Smooth muscle cell (in vitro differentiated cells): Measurements from ENCODE around the gene PTPN6. TPM values are rescaled to one million over a fixed set of nuclear protein-coding genes. Genes with fewer than 3 reads are reported as not detected.
"Not testable (repeated sequence)": the region's sequence is repeated elsewhere in the genome, so short reads cannot be mapped to it uniquely, and the experiment has no call there.

Experiments used
- DNase-seq: peaks from one replicate; lab custom pipeline; 2025; ENCODE audit not compliant: unreplicated experiment; lab: John Stamatoyannopoulos, UW
- H2AFZ ChIP-seq: fragments of 200-600 bp; sonication (generic); 2 replicates; pipeline ENCODE4 v1.6.0; 2016; ENCODE audit warnings: antibody characterized with exemption, low read depth, mild to moderate bottlenecking
- H3F3A ChIP-seq: fragments of 200-600 bp; sonication (generic); 2 replicates; pipeline ENCODE4 v1.6.0; 2017; ENCODE audit warnings: antibody characterized with exemption, low read depth
- H3K27ac ChIP-seq: fragments of 200-600 bp; sonication (generic); 2 replicates; pipeline ENCODE4 v1.5.1; 2016; ENCODE audit warnings: low read depth, mild to moderate bottlenecking
- H3K27me3 ChIP-seq: fragments of 200-600 bp; sonication (generic); 2 replicates; pipeline ENCODE4 v1.6.1; 2016; ENCODE audit warnings: low read depth, mild to moderate bottlenecking
- H3K36me3 ChIP-seq: fragments of 200-600 bp; sonication (generic); 2 replicates; pipeline ENCODE4 v1.5.1; 2016; ENCODE audit warnings: low read depth
- H3K4me1 ChIP-seq: fragments of 200-600 bp; sonication (generic); 2 replicates; pipeline ENCODE4 v1.5.1; 2016; ENCODE audit warnings: low read depth
- H3K4me2 ChIP-seq: fragments of 200-600 bp; sonication (generic); 2 replicates; pipeline ENCODE4 v1.6.0; 2016; ENCODE audit warnings: mild to moderate bottlenecking
- H3K4me3 ChIP-seq: fragments of 200-600 bp; sonication (generic); 2 replicates; pipeline ENCODE4 v1.5.1; 2016; ENCODE audit warnings: mild to moderate bottlenecking
- H3K79me2 ChIP-seq: fragments of 200-600 bp; sonication (generic); 2 replicates; pipeline ENCODE4 v1.6.0; 2016; ENCODE audit warnings: low read depth, mild to moderate bottlenecking
- H3K9ac ChIP-seq: fragments of 200-600 bp; sonication (generic); 2 replicates; pipeline ENCODE4 v1.6.0; 2016; ENCODE audit warnings: low read depth
- H3K9me3 ChIP-seq: fragments of 200-600 bp; sonication (generic); replicated peaks from 2 replicates; pipeline ENCODE4 v1.5.1; 2016; ENCODE audit warnings: low read depth
- H4K20me1 ChIP-seq: fragments of 200-600 bp; sonication (generic); 2 replicates; pipeline ENCODE4 v1.6.0; 2016; ENCODE audit warnings: low read depth
- CTCF ChIP-seq: fragments of 200-600 bp; sonication (generic); IDR thresholded peaks from 2 replicates; pipeline ENCODE4 v1.5.1; 2017; ENCODE audit warnings: borderline replicate concordance, mild to moderate bottlenecking, antibody characterized with exemption; ENCODE audit not compliant: insufficient read depth, poor library complexity, severe bottlenecking
- WGBS: methylation state at CpG from one replicate; pipeline ENCODE4 v1.1.7; 2016; ENCODE audit warnings: low lambda C conversion rate; 5-methylcytosine and 5-hydroxymethylcytosine counted together
- polyA plus RNA-seq: library from polyadenylated mRNA; unstranded; fragments of >200 nt; fragmentation: Nextera tagmentation; extraction: Ambion mirVana; gene quantifications from 2 replicates; pipeline ENCODE4 v1.2.1, GENCODE V29; 2016
- total RNA-seq: library from RNA; depleted of rRNA; stranded (reverse); fragments of >200 nt; gene quantifications from 2 replicates; pipeline ENCODE4 v1.2.3, GENCODE V29; 2014

PTPN6 gene
- total and polyA plus RNA-seq, 2 experiments from 2014 or later, result 2.8 to 4.3 TPM

GRCh38 chr12:6904280-6905276, 46.6 kb upstream of the PTPN6 start, which contains the start of gene LRRC23:
Gene LRRC23 (plus strand): TSS chr12:6904822. CDS start chr12:6905634, 812 bp downstream.
- peak within 1 kb of the TSS; percentile 98 for H3K4me2 ChIP-seq
- no peaks in the 10 kb centered on the region for H3F3A ChIP-seq
- peak within 1 kb of the TSS; percentile 83 for H3K27ac ChIP-seq
- H3K27me3 ChIP-seq, result no peaks in the 10 kb centered on the region
- WGBS, result 7% methylated on average over 34 of the region's 34 CpGs
- H3K4me1 ChIP-seq, result peaks cover 10% of the 10 kb centered on the region
- no peak for TF ChIP-seq CTCF
- no peaks in the 10 kb centered on the region for H4K20me1 ChIP-seq
- no peaks in the 10 kb centered on the region for H3K79me2 ChIP-seq
- peak; percentile 73 for DNase-seq
- H2AFZ ChIP-seq, result peak within 1 kb of the TSS; percentile 81
- H3K4me3 ChIP-seq, result peak within 1 kb of the TSS; percentile 77
- no peaks in the 10 kb centered on the region for H3K36me3 ChIP-seq
- H3K9ac ChIP-seq, result peak within 1 kb of the TSS; percentile 95
- no peaks in the 10 kb centered on the region for H3K9me3 ChIP-seq

- Histone ChIP-seq H3K27ac (peak overlapping the region; percentile 83), H3K4me1 (peaks cover 10% of the 10 kb centered on the region), H4K20me1 (no peaks in the 10 kb centered on the region), H2AFZ (no peak overlapping the region), H3K27me3 (no peaks in the 10 kb centered on the region), H3F3A (no peaks in the 10 kb centered on the region), H3K36me3 (no peaks in the 10 kb centered on the region), H3K4me3 (peak overlapping the region; percentile 77), H3K9me3 (no peaks in the 10 kb centered on the region), H3K79me2 (no peaks in the 10 kb centered on the region), H3K9ac (peak overlapping the region; percentile 95), H3K4me2 (peak overlapping the region; percentile 98)
- no peak for TF ChIP-seq CTCF
- no peak for DNase-seq
- WGBS, result 61% methylated on average over 5 of the region's 5 CpGs
Measured at GRCh38 chr12:6905414-6906040, 45.6 kb upstream of the PTPN6 start.

GRCh38 chr12:6908141-6908540, 43.0 kb upstream of the PTPN6 start:
- not testable (repeated sequence) for H3K27ac ChIP-seq, DNase-seq, H3K4me3 ChIP-seq, H3K9ac ChIP-seq, H3K4me2 ChIP-seq, H3K27me3 ChIP-seq, H4K20me1 ChIP-seq, H3K79me2 ChIP-seq, H3F3A ChIP-seq, H2AFZ ChIP-seq, H3K36me3 ChIP-seq, H3K9me3 ChIP-seq
- peaks cover 10% of the 10 kb centered on the region for H3K4me1 ChIP-seq
- 97% methylated on average over 11 of the region's 11 CpGs for WGBS

- H3K9me3 ChIP-seq, result no peaks in the 10 kb centered on the region
- H3K4me1 ChIP-seq, result peaks cover 12% of the 10 kb centered on the region
- no peaks in the 10 kb centered on the region for H3F3A ChIP-seq
- H3K9ac ChIP-seq, result no peak overlapping the region
- H3K4me2 ChIP-seq, result no peak overlapping the region
- H3K27me3 ChIP-seq, result no peaks in the 10 kb centered on the region
- no peak overlapping the region for H3K27ac ChIP-seq
- WGBS, result 98% methylated on average over 4 of the region's 4 CpGs
- no peaks in the 10 kb centered on the region for H3K36me3 ChIP-seq
- no peaks in the 10 kb centered on the region for H3K79me2 ChIP-seq
- no peaks in the 10 kb centered on the region for H4K20me1 ChIP-seq
- DNase-seq, result no peak
- H2AFZ ChIP-seq, result no peak overlapping the region
- no peak for TF ChIP-seq CTCF
- H3K4me3 ChIP-seq, result no peak overlapping the region
Measured at GRCh38 chr12:6909421-6910145, 41.6 kb upstream of the PTPN6 start.
